ENCODE measurements around the gene TGFB1I1. TPM values are rescaled to one million over a fixed set of nuclear protein-coding genes. Genes with fewer than 3 reads are reported as not detected.

The TGFB1I1 gene
- total and polyA plus RNA-seq, 2 donors (not counting 3 experiments of a cell fraction or from before 2014, with no cell fraction given): 73.7 to 115 TPM

DNA sequence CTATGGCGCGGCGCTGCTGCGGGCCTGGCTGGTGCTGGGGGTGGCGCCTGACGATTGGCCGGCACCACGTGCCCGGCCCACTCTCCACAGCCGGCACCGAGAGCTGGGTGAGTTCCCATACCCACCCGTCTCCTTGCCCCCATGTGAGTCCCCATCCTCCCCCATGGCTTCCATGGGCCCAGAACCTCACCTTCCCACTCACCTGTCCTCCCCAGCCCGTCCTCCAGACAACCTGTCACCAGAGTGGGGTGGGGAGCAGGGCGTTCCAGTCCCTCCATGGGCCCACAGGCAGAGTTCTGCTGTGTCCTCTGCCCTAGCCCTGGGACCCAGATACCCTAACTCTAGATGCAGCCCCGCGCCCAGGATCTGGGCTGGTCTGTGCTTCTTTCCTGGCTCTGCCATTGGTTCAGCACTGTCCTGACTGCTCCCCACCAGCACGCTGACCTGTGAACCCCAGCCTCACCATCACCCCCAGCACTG is 7.1 kb upstream of the TGFB1I1 start:
- Histone ChIP-seq H3K36me3 (ENCODE audit: control insufficient read depth in 2 of 2, extremely low read depth in 1 of 2, insufficient read depth in 2 of 2, low read length in 2 of 2) (peaks cover 6 to 27% of the 10 kb centered on the region in 2 experiments), H3K9me1 (replicated peaks; ENCODE audit: control insufficient read depth, extremely low read depth, insufficient read depth, low read length) (no peaks in the 10 kb centered on the region), H3K27ac (ENCODE audit: insufficient read depth, low read depth, low read length) (no peak overlapping the region), H3K79me2 (ENCODE audit: control insufficient read depth, insufficient read depth, low read length) (peaks cover 9% of the 10 kb centered on the region), H3K27me3 (ENCODE audit: control insufficient read depth in 2 of 2, insufficient read depth in 2 of 2, low read length in 2 of 2) (no peaks in the 10 kb centered on the region), H2AFZ (ENCODE audit: low read depth, low read length) (no peak overlapping the region), H3K9me3 (replicated peaks; ENCODE audit: control insufficient read depth, insufficient read depth, low read length) (no peaks in the 10 kb centered on the region), H3K4me1 (ENCODE audit: control insufficient read depth, extremely low read depth, insufficient read depth, low read length) (peaks cover 8% of the 10 kb centered on the region), H3K4me3 (replicated peaks in 1 of 3; ENCODE audit: insufficient read depth in 1 of 3, low read depth in 1 of 3, low read length in 3 of 3) (no peak overlapping the region), H4K20me1 (replicated peaks; ENCODE audit: control insufficient read depth, extremely low read depth, insufficient read depth, low read length) (no peaks in the 10 kb centered on the region), H3K9ac (replicated peaks; ENCODE audit: extremely low read depth, insufficient read depth, low read length) (no peak overlapping the region), H3K4me2 (ENCODE audit: insufficient read depth, low read length) (no peak overlapping the region)
- DNase-seq (ENCODE audit: low read depth, low spot score) (no peak), FAIRE-seq (no peak)
- TF ChIP-seq POLR2AphosphoS5 (IDR thresholded peaks at IDR 0.05; ENCODE audit: insufficient read depth, low read depth, low read length): no peak
- TF ChIP-seq POLR2A (IDR thresholded peaks at IDR 0.05; ENCODE audit: low read depth, low read length): no peak
- no peak for TF ChIP-seq JUN (IDR thresholded peaks at IDR 0.05; ENCODE audit: borderline replicate concordance, insufficient read depth, insufficient read length, low read depth)
- TF ChIP-seq MYC (IDR thresholded peaks at IDR 0.05; ENCODE audit: low read depth, low read length): no peak
- no peak for TF ChIP-seq GATA2 (IDR thresholded peaks at IDR 0.05; ENCODE audit: insufficient read depth, insufficient read length, low read depth, low read length)
- TF ChIP-seq, protein P1, sequence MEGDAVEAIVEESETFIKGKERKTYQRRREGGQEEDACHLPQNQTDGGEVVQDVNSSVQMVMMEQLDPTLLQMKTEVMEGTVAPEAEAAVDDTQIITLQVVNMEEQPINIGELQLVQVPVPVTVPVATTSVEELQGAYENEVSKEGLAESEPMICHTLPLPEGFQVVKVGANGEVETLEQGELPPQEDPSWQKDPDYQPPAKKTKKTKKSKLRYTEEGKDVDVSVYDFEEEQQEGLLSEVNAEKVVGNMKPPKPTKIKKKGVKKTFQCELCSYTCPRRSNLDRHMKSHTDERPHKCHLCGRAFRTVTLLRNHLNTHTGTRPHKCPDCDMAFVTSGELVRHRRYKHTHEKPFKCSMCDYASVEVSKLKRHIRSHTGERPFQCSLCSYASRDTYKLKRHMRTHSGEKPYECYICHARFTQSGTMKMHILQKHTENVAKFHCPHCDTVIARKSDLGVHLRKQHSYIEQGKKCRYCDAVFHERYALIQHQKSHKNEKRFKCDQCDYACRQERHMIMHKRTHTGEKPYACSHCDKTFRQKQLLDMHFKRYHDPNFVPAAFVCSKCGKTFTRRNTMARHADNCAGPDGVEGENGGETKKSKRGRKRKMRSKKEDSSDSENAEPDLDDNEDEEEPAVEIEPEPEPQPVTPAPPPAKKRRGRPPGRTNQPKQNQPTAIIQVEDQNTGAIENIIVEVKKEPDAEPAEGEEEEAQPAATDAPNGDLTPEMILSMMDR (IDR thresholded peaks at IDR 0.05; ENCODE audit: extremely low read depth in 1 of 2, insufficient read depth in 1 of 2, low read depth in 1 of 2, low read length in 2 of 2): no peak
- TF ChIP-seq EZH2 (IDR thresholded peaks at IDR 0.05; ENCODE audit: borderline replicate concordance, low read depth, low read length, severe bottlenecking): no peak
- TF ChIP-seq, protein P2, sequence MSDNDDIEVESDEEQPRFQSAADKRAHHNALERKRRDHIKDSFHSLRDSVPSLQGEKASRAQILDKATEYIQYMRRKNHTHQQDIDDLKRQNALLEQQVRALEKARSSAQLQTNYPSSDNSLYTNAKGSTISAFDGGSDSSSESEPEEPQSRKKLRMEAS (IDR thresholded peaks at IDR 0.05; ENCODE audit: insufficient read depth, insufficient read length): no peak
- no peak for TF ChIP-seq FOS (IDR thresholded peaks at IDR 0.05; ENCODE audit: borderline replicate concordance, insufficient read depth, low read length)
- no TSS peak for BruUV-seq (replicated peaks)
- ChIA-PET CTCF (no interaction called here), POLR2A (no interaction called here)
- dilution Hi-C loops (cut with MboI; ENCODE audit: extremely low pct_ligation_motif_present, low sequenced_read_pairs): no loop called here
- intact Hi-C loops (cut with micrococcal nuclease): no loop called here
